ENCODE measurements around the gene PIK3CB.

Gene PIK3CB

DNA sequence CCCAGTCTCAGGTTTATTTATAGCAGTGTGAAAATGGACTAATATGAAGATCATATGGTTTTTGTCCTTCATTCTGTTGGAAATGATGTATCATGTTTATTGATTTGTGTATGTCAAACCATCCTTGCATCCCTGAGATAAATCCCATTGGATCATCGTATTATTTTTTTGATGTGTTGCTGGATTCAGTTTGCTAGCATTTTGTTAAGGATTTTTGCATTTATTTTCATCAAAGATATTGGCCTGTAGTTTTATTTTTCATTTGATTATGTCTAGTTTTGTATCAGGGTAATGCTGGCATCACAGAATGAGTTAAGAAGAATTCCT is 191.8 kb downstream of the PIK3CB start:
- TF ChIP-seq TAF1 (IDR thresholded peaks at IDR 0.05; ENCODE audit: low read depth), result no peak
- TF ChIP-seq, protein P1, sequence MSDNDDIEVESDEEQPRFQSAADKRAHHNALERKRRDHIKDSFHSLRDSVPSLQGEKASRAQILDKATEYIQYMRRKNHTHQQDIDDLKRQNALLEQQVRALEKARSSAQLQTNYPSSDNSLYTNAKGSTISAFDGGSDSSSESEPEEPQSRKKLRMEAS (IDR thresholded peaks at IDR 0.05), result no peak
- no peak for TF ChIP-seq CEBPB (IDR thresholded peaks at IDR 0.05)

DNA sequence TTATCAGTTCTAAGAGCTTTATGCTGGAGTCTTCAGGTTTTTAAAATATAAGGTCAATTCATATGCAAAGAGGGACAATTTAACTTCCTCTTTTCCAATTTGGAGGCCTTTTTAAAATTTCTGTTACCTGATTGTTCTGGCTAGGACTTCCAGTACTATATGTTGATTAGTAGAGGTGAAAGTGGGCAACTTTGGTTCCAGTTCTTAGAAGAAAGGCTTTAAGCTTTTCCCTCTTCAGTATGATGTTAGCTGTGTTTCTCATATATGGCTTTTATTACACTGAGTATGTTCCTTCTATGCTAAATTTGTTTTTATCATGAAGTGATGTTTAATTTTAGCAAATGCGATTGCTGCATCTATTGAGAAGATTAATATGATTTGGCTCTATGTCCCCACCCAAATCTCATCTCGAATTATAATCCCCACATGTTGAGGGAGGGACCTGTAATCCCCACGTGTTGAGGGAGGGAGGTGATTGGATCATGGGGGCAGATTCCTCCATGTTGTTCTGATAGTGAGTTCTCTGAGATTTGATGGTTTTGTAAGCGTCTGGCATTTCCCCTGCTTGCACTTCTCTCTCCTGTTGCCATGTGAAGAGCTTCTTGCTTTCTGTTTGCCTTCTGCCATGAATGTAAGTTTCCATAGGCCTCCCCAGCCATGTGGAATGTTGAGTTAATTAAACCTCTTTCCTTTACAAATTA is 192.4 kb downstream of the PIK3CB start:
- TF ChIP-seq, protein P2, sequence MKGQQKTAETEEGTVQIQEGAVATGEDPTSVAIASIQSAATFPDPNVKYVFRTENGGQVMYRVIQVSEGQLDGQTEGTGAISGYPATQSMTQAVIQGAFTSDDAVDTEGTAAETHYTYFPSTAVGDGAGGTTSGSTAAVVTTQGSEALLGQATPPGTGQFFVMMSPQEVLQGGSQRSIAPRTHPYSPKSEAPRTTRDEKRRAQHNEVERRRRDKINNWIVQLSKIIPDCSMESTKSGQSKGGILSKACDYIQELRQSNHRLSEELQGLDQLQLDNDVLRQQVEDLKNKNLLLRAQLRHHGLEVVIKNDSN (IDR thresholded peaks at IDR 0.05), result no peak
- no peak for TF ChIP-seq CEBPB (IDR thresholded peaks at IDR 0.05)

DNA sequence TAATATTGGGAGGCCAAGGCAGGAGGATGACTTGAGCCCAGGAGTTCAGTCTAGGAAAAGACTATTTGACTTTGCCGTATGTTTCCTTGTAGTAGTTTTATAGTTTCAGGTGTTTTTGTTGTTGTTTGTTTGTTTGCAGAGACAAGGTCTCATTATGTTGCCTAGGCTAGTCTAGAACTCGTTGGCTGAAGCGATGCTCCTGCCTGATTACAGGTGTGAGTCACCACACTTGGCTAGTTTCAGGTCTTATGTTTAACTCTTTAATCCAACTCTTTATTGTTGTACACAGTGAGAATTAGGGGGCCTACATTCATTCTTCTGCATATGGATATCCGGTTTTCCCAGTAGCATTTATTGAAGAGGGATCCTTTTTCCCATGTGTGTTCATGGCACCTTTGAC is 194.2 kb downstream of the PIK3CB start:
- no peak for TF ChIP-seq CEBPB (IDR thresholded peaks at IDR 0.05)
- TF ChIP-seq, protein P3, sequence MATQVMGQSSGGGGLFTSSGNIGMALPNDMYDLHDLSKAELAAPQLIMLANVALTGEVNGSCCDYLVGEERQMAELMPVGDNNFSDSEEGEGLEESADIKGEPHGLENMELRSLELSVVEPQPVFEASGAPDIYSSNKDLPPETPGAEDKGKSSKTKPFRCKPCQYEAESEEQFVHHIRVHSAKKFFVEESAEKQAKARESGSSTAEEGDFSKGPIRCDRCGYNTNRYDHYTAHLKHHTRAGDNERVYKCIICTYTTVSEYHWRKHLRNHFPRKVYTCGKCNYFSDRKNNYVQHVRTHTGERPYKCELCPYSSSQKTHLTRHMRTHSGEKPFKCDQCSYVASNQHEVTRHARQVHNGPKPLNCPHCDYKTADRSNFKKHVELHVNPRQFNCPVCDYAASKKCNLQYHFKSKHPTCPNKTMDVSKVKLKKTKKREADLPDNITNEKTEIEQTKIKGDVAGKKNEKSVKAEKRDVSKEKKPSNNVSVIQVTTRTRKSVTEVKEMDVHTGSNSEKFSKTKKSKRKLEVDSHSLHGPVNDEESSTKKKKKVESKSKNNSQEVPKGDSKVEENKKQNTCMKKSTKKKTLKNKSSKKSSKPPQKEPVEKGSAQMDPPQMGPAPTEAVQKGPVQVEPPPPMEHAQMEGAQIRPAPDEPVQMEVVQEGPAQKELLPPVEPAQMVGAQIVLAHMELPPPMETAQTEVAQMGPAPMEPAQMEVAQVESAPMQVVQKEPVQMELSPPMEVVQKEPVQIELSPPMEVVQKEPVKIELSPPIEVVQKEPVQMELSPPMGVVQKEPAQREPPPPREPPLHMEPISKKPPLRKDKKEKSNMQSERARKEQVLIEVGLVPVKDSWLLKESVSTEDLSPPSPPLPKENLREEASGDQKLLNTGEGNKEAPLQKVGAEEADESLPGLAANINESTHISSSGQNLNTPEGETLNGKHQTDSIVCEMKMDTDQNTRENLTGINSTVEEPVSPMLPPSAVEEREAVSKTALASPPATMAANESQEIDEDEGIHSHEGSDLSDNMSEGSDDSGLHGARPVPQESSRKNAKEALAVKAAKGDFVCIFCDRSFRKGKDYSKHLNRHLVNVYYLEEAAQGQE (IDR thresholded peaks at IDR 0.05; ENCODE audit: low read depth), result no peak
- TF ChIP-seq, protein P1 (IDR thresholded peaks at IDR 0.05), result no peak
- TF ChIP-seq TAF1 (IDR thresholded peaks at IDR 0.05; ENCODE audit: low read depth), result no peak
- no peak for TF ChIP-seq FOXM1 (IDR thresholded peaks at IDR 0.05; ENCODE audit: borderline replicate concordance, low read depth)
- no peak for TF ChIP-seq EP300 (IDR thresholded peaks at IDR 0.05; ENCODE audit: borderline replicate concordance)
- no peak for TF ChIP-seq ZBTB7A (IDR thresholded peaks at IDR 0.05; ENCODE audit: low read depth)
- TF ChIP-seq RAD21 (IDR thresholded peaks at IDR 0.05; ENCODE audit: low read depth), result no peak
- TF ChIP-seq, protein P2 (IDR thresholded peaks at IDR 0.05), result no peak
- no peak for TF ChIP-seq NFIC (IDR thresholded peaks at IDR 0.05)
- no peak for TF ChIP-seq TEAD4 (IDR thresholded peaks at IDR 0.05)
- TF ChIP-seq EGR1 (IDR thresholded peaks at IDR 0.05), result no peak
- no peak for TF ChIP-seq CREB1 (IDR thresholded peaks at IDR 0.05; ENCODE audit: low read depth)
- no peak for TF ChIP-seq YY1 (IDR thresholded peaks at IDR 0.05; ENCODE audit: low read depth)
- no peak for TF ChIP-seq TCF12 (IDR thresholded peaks at IDR 0.05; ENCODE audit: low read depth)

DNA sequence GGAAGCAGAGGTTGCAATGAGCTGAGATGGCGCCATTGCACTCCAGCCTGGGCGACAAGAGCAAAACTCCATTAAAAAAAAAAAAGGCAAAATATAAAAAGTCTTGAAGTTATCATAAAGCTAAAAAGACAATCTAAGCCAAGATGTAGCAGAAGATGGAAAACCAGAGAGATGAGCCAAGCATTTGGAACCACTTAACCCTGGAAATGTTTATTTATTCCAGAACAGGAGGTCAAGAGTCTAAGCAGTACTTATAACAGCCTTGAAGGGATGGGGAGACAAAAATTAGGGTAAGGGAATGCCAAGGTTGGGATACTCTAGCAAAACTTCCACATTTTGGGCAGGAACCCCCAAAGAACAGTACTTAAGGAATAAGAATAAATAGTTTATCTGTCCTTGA is 196.1 kb downstream of the PIK3CB start:
- TF ChIP-seq CREB1 (IDR thresholded peaks at IDR 0.05; ENCODE audit: low read depth) (no peak), EGR1 (IDR thresholded peaks at IDR 0.05) (no peak), TCF12 (IDR thresholded peaks at IDR 0.05; ENCODE audit: low read depth) (no peak), CEBPB (IDR thresholded peaks at IDR 0.05) (no peak), ZBTB7A (IDR thresholded peaks at IDR 0.05; ENCODE audit: low read depth) (no peak), EP300 (IDR thresholded peaks at IDR 0.05; ENCODE audit: borderline replicate concordance) (no peak), RAD21 (IDR thresholded peaks at IDR 0.05; ENCODE audit: low read depth) (no peak), NFIC (IDR thresholded peaks at IDR 0.05) (no peak), FOXM1 (IDR thresholded peaks at IDR 0.05; ENCODE audit: borderline replicate concordance, low read depth) (no peak), TEAD4 (IDR thresholded peaks at IDR 0.05) (no peak), TAF1 (IDR thresholded peaks at IDR 0.05; ENCODE audit: low read depth) (no peak), YY1 (IDR thresholded peaks at IDR 0.05; ENCODE audit: low read depth) (no peak)
- TF ChIP-seq, protein P3 (IDR thresholded peaks at IDR 0.05; ENCODE audit: low read depth), result no peak
- TF ChIP-seq, protein P2 (IDR thresholded peaks at IDR 0.05), result no peak
- TF ChIP-seq, protein P1 (IDR thresholded peaks at IDR 0.05), result no peak

DNA sequence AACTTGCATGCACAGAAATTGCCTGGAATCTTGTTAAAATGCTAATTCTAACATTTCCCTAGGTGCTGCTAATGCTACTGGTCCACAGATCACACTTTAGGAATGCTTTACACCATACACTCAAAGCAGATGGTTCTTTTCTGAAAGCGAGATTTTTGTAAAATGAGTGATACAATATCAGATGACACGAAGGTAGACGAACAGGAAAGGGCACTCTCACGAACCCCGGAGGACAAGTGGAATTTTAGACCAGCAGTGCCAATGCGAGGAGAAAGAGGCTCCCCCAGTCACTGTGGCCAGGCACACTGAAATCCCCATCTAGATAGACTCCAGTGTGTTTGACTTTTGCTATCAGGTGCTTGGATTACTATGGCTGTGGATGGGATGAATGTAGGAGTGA is 205.2 kb downstream of the PIK3CB start:
- TF ChIP-seq RAD21 (IDR thresholded peaks at IDR 0.05; ENCODE audit: low read depth), result no peak
- no peak for TF ChIP-seq FOXM1 (IDR thresholded peaks at IDR 0.05; ENCODE audit: borderline replicate concordance, low read depth)
- TF ChIP-seq TAF1 (IDR thresholded peaks at IDR 0.05; ENCODE audit: low read depth), result no peak
- TF ChIP-seq, protein P2 (IDR thresholded peaks at IDR 0.05), result no peak
- TF ChIP-seq TEAD4 (IDR thresholded peaks at IDR 0.05), result no peak
- TF ChIP-seq CREB1 (IDR thresholded peaks at IDR 0.05; ENCODE audit: low read depth), result no peak
- TF ChIP-seq, protein P1 (IDR thresholded peaks at IDR 0.05), result no peak
- no peak for TF ChIP-seq NFIC (IDR thresholded peaks at IDR 0.05)
- no peak for TF ChIP-seq CEBPB (IDR thresholded peaks at IDR 0.05)
- TF ChIP-seq ZBTB7A (IDR thresholded peaks at IDR 0.05; ENCODE audit: low read depth), result no peak
- TF ChIP-seq EP300 (IDR thresholded peaks at IDR 0.05; ENCODE audit: borderline replicate concordance), result no peak
- no peak for TF ChIP-seq EGR1 (IDR thresholded peaks at IDR 0.05)
- TF ChIP-seq YY1 (IDR thresholded peaks at IDR 0.05; ENCODE audit: low read depth), result no peak
- TF ChIP-seq, protein P3 (IDR thresholded peaks at IDR 0.05; ENCODE audit: low read depth), result no peak
- TF ChIP-seq TCF12 (IDR thresholded peaks at IDR 0.05; ENCODE audit: low read depth), result no peak

Measured in Ishikawa (cell line).